ENCODE results near the gene ZFR. TPM values are rescaled to one million over a fixed set of nuclear protein-coding genes. Genes with fewer than 3 reads are reported as not detected.

The ZFR gene
- total RNA-seq, 2 donors from 2014 or later: 45.0 to 51.8 TPM

- no peaks in the 10 kb centered on the region for H3K36me3 ChIP-seq
- H3K27me3 ChIP-seq: no peaks in the 10 kb centered on the region
- TF ChIP-seq CTCF (IDR thresholded peaks at IDR 0.05): no peak
- H3K27ac ChIP-seq: no peak overlapping the region
- H3K4me3 ChIP-seq: no peak overlapping the region
- intact Hi-C loops (cut with DNase I): no loop called here
- no peaks in the 10 kb centered on the region for H3K9me3 ChIP-seq
- DNase-seq: no peak
- H3K9ac ChIP-seq (ENCODE audit: low read depth in 2 of 2, low read length in 2 of 2): no peak overlapping the region
- no peaks in the 10 kb centered on the region for H3K4me1 ChIP-seq
Measured at GRCh38 chr5:32421075-32421474, 23.5 kb downstream of the ZFR start.

- Histone ChIP-seq H3K27me3 (no peaks in the 10 kb centered on the region), H3K4me3 (no peak overlapping the region), H3K9ac (ENCODE audit: low read depth in 2 of 2, low read length in 2 of 2) (no peak overlapping the region), H3K9me3 (no peaks in the 10 kb centered on the region), H3K4me1 (no peaks in the 10 kb centered on the region), H3K27ac (no peak overlapping the region), H3K36me3 (no peaks in the 10 kb centered on the region)
- no peak for TF ChIP-seq CTCF (IDR thresholded peaks at IDR 0.05)
- no peak for DNase-seq
- intact Hi-C loops (cut with DNase I): no loop called here
Measured at GRCh38 chr5:32420506-32420905, 24.0 kb downstream of the ZFR start.

- Histone ChIP-seq H3K9ac (ENCODE audit: low read depth in 2 of 2, low read length in 2 of 2) (no peak overlapping the region), H3K27ac (no peak overlapping the region), H3K36me3 (no peaks in the 10 kb centered on the region), H3K27me3 (no peaks in the 10 kb centered on the region), H3K4me1 (no peaks in the 10 kb centered on the region), H3K4me3 (no peak overlapping the region), H3K9me3 (no peaks in the 10 kb centered on the region)
- intact Hi-C loops (cut with DNase I): no loop called here
- DNase-seq: no peak
- TF ChIP-seq CTCF (IDR thresholded peaks at IDR 0.05): no peak
Measured at GRCh38 chr5:32419791-32420190, 24.7 kb downstream of the ZFR start.

- intact Hi-C loops (cut with DNase I): no loop called here
- H3K27me3 ChIP-seq: no peaks in the 10 kb centered on the region
- H3K36me3 ChIP-seq: no peaks in the 10 kb centered on the region
Measured at GRCh38 chr5:32413466-32414263, 30.9 kb downstream of the ZFR start.

GRCh38 chr5:32410630-32411029, 33.9 kb downstream of the ZFR start:
- intact Hi-C loops (cut with DNase I): no loop called here
- Histone ChIP-seq H3K9ac (ENCODE audit: low read depth in 2 of 2, low read length in 2 of 2) (no peak overlapping the region), H3K27me3 (no peaks in the 10 kb centered on the region), H3K9me3 (no peaks in the 10 kb centered on the region), H3K36me3 (no peaks in the 10 kb centered on the region), H3K27ac (no peak overlapping the region), H3K4me3 (no peak overlapping the region), H3K4me1 (no peaks in the 10 kb centered on the region)
- no peak for DNase-seq
- no peak for TF ChIP-seq CTCF (IDR thresholded peaks at IDR 0.05)

More at GRCh38 chr5:32413466-32414263, 30.9 kb downstream of the ZFR start:
- no peak overlapping the region for H3K4me3 ChIP-seq
- H3K9ac ChIP-seq (ENCODE audit: low read depth in 2 of 2, low read length in 2 of 2): no peak overlapping the region
- H3K4me1 ChIP-seq: no peaks in the 10 kb centered on the region
- TF ChIP-seq CTCF (IDR thresholded peaks at IDR 0.05): no peak
- H3K27ac ChIP-seq: no peak overlapping the region
- no peak for DNase-seq
- H3K9me3 ChIP-seq: no peaks in the 10 kb centered on the region

Measured in colonic mucosa (tissue), 4 donors.